ENCODE results near the gene NMRAL1.
A peak's percentile ranks its signal among the peaks of the same experiment; 100 is the strongest.

The NMRAL1 gene

DNA sequence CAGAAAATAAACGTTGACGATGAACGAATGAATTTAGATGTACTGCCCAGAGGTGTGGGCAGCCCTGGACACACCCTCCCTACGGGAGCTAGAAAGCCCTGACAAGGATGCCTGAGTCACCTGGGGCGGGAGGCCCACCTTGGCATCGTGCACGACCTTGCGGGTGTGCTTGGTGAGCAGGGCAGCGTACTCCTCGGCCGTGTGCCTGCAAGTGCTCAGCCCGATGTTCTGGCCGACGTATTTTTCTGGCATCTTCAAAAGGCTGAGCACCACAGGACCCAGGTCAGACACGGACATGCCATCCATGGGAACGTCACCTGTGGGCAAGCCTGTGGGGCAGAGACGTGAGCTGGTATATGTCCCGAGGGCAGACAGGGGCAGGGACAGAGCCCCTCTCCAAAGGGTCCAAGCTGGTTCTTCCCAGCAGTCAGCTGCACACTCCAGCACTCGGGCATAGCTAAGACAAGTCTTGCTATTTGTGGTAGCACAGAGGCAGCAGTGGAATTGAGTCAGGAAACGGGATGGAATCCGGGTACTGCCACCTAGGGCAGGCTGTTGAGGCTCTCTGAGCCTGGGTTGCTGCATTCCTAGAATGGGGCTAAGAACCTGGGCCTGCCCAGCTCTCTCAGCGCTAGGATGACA is 10.8 kb downstream of the NMRAL1 start:
- no peak for DNase-seq

DNA sequence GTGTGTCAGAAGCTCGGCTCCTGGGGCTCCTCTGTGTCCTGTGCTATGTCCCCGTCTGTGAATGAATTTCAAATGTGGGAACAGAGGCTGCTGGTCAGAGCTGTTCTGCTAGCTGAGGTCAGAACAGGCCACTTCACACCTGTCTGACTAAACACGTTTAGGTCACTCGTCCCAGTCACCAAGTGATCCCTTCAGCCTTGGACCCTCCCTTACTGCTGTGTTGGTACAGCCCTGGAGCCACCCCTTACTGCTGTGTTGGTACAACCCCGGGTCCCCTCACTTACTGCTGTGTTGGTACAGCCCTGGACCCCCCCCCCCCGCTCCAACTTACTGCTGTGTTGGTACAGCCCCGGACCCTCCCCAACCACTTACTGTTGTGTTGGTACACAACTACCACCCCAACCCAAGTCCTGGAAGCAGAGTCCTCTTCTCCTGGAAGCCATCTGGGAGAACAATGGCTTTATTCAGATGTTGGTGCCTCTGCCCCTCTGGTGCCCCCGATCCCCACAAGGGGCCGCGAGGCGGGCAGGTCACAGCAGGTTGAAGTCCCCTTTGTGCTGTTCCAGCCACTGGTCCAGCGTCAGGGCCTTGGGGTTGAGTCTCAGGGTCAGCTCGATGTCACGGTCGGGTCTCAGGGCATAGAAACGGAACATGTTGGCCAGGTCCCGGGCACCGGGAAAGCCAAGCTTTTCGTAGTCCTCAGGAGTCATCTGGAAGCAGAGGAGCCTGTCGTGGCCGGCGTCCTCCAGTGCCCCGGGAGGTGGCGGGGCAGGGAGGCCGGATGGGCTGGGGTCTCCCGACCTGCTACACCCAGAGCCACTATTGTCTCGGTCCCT is 13.0 kb downstream of the NMRAL1 start:
- DNase-seq = no peak

DNA sequence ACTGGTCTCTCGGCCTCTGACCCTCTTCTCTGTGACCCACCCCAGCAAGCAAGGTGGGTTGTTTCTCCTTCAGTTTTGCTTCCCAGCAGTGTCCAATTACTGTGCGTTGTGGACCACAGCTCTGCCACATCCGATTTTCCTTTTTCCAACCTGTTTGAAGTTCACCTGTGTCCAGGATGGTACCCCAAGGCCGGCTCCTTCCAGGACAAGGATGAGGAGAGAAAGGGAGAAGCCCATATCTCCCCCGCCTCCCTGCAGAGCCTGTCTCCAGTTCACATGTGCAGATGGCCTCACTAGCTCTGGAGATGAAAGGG is 13.5 kb downstream of the NMRAL1 start:
- DNase-seq = no peak

DNA sequence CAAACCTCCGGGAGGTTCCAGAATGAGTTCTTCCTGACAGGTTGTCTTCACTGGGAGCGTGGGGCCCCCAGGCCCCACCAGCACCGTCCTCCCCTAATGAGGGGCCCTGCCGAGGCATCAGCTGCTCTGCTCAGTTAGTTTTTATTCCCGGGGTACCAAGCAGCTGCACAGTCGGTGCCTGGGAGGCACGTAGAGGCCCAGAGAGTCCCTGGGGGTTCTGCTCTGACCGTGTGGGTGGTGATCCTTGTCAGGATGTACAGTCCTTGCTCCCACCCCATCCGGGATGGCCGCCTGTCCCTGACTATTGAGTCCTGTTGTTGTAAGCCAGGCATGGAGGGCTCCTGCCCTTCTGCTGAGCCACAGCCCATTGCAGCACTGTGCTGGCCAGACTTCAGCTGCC is 18.5 kb downstream of the NMRAL1 start:
- DNase-seq = no peak

DNA sequence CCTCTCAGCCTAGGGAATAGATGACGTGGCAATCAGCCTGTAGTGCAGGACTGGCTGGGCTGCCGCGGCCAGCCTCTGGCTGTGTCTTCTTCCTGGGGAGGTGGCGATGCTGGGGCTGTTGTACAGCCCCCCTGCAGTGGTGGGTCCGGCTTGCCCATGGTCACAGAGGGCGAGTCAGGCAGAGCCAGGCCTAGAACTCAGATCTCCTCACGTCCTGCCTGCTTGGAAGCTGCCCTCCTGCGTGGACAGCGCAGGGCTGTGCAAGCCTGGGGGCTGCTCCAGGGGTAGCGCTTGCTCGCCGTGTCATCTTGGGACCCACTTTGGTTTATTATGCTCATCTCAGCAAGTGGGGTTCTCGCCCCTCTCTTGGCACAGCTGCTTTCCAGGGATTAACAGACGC is 19.3 kb downstream of the NMRAL1 start:
- DNase-seq = no peak

DNA sequence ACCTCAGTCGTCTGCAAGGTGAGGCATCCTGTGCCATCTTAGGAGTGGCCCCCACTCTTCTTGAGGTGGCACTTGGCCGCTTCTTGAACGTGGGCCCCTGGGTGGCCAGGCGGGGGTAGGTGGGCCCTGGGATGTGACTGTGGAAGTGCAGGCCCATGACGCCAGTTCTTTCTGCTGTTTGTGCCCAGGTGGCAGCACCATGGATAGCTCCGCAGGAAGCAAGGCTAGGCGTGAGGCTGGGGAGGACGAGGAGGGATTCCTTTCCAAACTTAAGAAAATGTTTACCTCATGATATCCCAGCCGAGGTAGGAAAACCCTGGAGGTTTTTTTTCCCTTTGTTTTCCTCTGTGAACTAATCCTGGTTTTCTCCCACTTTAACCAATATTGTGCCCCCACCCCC is 19.8 kb downstream of the NMRAL1 start:
- DNase-seq = no peak

DNA sequence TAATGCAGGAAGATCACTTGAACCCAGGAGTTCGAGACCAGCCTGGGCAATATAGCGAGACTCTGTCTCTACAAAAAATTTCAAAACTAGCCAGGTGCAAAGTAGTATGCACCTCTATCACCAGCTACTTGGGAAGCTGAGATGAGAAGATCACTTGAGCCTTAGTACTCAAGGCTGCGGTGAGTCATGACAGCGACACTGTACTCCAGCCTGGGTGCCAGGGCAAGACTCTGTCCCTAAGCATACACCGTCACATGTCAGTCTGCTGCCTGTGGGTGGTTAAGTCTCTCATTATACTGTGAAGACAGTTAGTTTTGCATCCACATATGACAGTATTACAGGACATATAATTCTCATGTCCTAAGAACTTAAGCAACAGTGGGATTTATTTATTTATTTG is 21.8 kb downstream of the NMRAL1 start:
- no peak for DNase-seq

DNA sequence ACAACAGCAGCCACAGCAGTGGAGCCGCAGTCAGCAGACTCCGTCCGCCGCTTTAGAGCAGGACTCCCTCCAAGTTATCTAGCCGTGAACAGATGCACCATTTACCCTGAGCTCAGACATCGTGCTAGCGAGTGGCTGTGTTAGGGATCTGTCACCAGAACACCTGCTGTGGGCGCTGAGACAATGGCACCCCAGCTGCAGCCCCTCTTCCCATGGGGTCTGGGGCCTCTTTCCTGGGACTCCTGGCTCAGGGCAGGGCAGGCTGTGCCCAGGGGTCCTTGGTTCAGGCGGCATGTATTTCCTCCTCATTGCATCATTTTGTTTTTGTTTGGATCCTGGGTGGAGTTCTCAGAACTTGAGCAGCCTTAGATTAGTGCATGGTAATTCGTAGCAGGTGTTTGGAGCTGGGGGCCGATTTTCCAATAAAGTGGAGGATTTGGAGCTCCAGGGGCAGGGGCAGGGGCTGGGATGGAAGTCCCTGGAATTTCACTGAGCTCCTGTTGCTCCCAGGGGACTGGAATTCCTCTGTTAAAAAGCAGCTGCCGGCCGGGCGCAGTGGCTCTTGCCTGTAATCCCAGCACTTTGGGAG is 23.4 kb downstream of the NMRAL1 start:
- no peak for DNase-seq

DNA sequence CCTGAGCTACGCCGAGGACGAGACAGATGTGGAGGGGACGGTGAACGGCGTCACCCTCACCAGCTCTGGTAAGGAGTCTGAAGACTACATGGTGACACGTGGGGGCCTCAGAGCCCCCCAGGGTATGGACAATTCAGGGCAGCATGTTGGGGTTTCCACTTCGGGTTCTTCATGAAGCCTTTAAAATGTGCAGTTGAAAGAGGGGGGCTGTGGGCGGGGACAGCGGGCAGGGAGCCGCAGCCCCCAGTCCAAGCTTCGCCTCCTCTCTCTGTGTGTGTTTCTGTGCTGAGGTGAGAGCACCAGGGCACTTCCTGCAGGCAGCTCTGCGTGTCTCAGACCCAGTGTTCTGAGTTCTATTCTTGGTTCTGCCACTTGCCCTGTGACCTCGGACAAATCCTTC is 24.0 kb downstream of the NMRAL1 start:
- DNase-seq = no peak

DNA sequence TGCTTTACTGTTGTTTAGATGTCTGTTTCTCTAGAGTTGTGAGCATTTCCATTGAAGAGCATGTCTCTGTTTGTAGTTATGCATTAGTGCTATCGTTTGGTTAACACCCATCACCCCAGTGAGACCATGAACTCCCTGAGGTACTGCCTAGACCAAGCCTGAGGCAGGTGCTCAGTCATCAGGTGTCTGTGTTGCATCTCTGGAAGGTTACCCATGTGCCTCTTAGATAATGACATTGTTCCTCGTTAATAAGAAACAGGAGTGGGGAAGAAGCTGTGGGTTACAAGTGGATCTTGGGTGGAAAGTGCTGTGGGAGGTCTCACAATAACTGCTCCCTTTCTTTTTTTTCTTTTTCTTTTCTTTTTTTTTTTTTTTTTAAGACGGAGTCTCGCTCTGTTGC is 30.4 kb downstream of the NMRAL1 start:
- DNase-seq = no peak

DNA sequence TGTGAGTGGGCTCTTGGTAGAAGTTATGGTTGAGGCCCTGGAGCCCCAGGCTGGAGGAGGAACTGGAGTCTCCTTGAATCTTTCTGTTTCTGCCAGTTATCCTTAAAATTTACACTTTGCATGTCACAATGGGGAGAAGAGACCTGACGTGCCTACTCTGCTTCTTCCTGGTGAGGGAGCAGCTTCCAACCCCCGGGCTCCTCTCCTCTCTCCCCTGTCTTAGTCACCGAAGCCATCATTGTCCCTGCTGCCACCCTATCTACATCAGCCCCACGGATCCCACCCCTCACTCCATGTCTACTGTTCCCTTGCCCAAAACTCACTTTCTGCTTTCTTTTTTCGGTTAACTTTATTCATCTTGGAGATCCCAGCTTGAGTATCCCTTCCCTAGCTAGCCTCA is 31.2 kb downstream of the NMRAL1 start:
- DNase-seq = no peak

DNA sequence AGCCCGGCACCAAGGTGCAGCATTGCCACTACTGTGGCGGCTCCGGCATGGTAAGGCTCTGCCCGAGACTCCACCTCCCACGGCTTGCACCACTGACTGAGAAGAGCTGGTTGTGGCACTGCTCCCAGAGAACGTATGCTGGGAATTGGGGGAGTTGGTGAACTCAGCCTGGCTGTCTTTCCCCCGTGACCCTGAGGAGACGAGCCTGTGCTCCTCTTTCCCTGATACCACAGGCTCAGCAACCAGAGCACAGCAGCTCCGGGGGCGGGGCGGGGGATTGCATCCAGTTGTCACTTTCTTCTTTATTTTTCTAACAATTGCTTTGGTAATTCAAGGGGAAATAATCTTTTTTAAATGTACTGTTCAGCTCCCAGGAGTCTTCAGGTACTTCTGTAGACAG is 32.1 kb downstream of the NMRAL1 start:
- no peak for DNase-seq

DNA sequence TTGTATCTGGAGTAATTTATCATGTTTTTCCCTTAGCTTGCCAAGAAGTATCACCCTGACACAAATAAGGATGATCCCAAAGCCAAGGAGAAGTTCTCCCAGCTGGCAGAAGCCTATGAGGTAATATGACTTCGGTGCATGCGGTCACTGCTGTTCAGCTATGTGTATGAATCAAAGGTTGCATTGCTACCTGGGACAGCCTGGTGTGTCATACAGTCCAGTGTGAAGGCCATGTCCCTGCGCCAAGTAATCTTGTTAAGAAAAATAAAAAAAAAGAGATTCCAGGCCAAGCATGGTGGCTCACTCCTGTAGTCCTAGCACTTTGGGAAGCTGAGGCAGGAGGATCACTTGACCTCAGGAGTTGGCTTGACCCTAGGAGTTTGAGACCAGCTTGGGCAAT is 37.1 kb downstream of the NMRAL1 start:
- DNase-seq = no peak

DNA sequence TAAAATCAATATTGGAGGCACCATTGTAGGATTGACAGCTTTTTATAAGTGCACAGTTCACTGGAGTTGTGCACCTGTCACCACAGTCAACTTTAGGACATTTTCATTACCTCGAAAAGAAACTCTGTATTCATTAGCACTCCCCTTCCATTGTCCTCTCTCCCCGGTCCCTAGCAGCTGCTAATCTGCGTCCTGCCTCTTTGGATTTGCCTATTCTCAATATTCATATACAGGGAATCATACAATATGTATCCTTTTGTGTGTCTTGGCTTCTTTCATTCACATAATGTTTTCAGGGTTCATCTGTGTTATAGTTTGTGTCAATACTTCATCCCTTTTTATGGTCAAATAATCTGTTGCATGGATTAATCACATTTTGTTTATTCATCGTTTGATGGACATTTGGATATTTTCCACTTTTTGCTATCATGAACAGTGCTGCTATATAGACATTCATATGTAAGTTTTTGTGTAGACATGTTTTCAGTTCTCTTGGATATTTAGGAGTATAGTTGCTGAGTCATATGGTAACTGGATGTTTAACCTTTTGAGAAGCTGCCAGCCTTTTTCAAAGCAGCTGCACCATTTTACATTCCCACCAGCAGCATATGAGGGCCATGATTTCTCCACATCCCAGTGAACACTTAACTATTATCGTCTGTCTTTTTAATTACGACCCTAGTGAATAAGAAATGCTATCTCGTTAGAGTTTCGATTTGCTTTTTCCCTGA is 38.9 kb downstream of the NMRAL1 start:
- no peak for DNase-seq

DNA sequence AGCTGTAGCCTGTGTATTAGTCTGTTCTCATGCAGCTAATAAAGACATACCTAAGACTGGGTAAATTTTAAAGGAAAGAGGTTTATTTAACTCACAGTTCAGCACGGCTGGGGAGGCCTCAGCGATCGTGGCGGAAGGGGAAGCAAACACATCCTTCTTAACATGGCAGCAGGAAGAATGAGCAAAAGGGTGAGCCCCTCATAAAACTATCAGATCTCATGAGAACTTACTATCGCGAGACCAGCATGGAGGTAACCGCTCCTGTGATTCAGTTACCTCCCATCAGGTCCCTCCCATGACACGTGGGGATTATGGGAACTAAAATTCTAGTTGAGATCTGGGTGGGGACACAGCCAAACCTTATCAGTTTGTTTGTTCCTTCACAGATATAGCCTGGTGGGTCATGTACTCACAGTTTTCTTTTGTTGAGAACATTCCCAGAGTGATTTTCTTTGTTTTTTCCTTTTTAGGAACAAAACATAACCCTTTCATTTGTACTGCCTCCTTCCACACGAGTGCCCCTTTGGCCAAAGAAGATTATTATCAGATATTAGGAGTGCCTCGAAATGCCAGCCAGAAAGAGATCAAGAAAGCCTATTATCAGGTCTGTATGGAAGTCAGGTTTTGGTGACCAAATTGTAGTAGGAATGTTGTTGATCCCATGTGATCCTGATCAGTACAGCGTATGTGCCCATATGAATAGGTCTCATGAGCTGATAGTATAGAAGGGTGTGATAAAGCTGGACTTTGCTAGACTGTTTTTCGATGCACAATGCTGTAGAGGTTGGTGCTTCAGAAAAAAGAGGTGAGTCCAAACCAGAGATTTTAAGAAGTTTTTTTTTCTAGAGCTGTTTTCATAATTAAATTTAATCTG is 40.3 kb downstream of the NMRAL1 start:
- DNase-seq = no peak

DNA sequence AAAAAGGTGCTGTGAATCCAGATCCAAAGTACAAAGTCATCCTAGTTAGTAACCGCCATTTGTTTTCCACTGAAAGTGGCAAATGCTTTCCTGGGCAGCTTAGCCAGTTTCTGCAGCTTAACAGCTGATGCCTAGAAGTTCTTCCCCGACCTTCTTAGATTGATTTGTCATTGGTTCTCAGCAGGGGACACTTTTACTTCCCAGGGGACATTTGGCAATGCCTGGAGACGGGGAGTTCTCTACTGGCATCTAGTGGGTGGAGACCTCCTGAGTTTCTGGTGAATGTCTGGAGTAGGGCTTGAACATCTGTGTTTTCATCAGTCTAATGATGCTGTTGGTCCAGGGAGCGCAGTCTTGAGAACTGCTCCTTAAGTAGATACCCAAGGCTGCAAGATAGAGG is 41.2 kb downstream of the NMRAL1 start:
- no peak for DNase-seq

DNA sequence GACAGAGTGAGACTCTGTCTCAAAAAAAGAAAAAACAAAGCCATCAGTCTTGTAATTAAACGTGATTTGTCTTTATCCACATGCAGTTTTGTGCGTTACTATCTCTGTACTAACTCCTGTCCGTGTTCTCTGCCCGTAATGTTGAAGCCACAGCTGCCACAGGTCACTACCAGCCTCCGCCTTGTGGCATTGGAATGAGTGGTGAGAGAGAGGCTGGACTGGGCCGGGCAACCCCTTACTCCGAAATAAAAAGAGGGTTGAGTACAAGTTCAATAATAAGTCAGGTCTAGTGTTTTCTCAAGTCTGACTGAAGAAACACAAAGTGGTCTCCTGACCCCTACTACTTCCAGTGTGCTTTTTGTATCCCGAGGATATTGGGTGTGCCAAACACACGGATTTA is 43.4 kb downstream of the NMRAL1 start:
- DNase-seq = no peak

DNA sequence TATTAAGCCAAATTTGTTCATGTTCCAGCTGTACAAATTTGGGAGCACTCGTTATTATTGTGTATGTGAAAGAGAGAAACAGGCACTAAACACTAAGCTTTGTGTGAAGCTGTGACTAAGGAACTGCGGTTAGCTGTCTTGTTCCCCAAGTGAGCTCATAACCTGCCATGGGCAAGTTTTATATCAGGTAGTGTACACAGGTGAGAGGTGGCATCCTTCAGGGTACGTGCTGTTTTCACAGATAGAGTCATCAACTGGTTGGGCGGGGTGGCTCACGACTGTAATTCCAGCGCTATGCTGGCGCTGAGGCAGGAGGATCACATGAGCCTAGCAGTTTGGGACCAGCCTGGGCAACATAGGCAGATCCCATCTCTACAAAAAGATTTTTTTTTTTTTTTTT is 45.9 kb downstream of the NMRAL1 start:
- DNase-seq = no peak

DNA sequence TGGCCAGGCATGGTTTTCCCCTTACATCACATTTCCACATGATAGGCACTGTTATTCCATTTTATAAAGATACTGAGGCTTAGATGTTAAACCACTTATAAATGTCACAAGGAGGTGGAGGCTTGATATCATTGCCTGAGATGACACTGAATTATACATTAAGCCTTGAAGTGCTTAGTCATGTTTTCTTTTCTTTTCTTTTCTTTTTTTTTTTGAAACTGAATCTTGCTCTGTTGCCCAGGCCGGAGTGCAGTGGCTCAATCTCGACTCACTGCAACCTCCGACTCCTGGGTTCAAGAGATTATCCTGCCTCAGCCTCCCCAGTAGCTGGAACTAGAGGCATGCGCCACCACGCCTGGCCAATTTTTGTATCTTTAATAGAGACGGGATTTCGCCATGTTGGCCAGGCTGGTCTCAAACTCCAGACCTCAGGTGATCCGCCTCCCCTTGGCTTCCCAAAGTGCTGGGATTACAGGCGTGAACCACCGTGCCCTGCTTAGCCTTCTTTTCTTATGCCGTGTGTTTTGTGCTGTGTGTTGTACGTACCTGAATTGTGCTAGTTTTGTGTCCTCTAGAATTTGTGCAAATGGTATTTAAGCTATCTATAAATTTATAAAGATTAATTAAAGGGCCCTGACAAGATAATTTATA is 47.6 kb downstream of the NMRAL1 start:
- no peak for DNase-seq

DNA sequence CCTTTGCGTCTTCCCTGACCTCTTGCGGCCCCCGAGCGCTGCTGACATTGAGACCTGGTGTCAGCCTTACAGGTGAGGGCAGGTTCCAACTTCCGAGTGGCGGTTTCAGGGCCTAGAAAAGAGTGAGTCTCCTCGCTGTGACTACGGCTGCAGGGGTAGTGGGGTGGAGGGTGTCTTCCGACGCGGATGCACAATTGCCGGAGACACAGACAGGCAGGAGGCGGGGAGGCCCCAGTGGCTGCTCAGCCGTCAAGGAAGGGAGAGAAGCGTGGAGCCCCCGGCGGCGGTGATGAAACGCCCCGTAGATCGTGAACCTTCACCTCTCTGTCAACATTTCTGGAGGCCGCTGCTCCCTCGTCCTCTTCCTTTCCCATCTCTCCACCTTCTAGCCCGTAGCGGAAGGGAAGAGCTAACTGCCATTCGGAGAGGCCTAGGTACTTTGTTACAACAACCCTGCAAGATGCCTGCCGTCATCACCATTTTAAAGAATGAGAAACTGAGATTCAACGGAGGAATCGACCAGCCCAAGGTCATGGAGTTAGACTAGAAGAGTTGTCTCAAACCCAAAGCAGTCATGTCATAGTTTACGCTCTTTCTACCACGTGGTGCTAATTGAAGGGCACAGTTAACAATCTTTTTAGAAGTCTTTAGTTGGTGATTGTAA is 48.3 kb downstream of the NMRAL1 start:
- DNase-seq = no peak

DNA sequence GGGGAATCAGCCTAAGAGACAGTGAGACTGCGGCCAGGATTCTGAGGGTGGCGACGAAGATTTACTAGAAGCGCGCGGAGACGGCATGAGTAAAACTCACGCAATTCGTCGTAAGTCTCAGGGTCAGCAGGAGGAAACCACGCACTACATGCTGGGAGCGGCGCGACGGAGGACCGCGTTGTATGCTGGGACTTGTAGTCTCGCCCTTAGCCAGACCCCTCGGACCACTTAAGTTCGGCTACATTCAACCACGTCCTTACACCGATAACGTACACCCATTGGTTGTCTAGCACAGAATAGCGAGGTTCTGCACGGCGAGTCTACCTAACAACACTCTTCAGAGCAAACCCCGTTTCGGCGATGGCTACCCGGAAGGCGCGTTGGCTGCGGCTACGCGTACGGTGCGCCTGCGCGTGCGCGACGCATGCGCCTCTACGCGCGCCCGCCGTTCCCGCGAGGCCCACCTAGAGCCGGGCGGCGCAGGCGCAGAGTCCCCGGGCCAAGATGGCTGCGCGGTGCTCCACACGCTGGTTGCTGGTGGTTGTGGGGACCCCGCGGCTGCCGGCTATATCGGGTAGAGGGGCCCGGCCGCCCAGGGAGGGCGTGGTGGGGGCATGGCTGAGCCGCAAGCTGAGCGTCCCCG is 48.9 kb downstream of the NMRAL1 start, which contains the start of gene DNAJA3:
Gene DNAJA3, plus strand, starts transcription at position 491 of the 643 bp plus-strand sequence. Its CDS starts 14 bp downstream, at position 505.
- DNase-seq = peak; percentile 96

Data from fibroblast of skin of right quadriceps (primary cell).